Esophagus squamous epithelium (tissue), 5 donors: ENCODE results near the gene LDLRAD4. TPM values are rescaled to one million over a fixed set of nuclear protein-coding genes. Genes with fewer than 3 reads are reported as not detected.

ENCODE experiments used
- DNase-seq: peaks from one replicate; lab custom pipeline; 2025; lab: John Stamatoyannopoulos, UW
- H3K27ac ChIP-seq, 4 donors: fragments of 200-600 bp; sonication (generic); one replicate each; pipeline ENCODE4 v1.5.1; 2016 to 2019; ENCODE audit warnings: mild to moderate bottlenecking in 1 of 4
- H3K27me3 ChIP-seq, 4 donors: fragments of 200-600 bp; sonication (generic); 1 replicate in 3 of 4; 2 replicates in 1 of 4; pipeline versions ENCODE4 v1.5.1 to v1.6.0; 2017 to 2021; ENCODE audit warnings: antibody characterized with exemption in 1 of 4
- H3K36me3 ChIP-seq, 3 donors: fragments of 200-600 bp; sonication (generic); one replicate each; pipeline ENCODE4 v1.5.1; 2016 to 2019
- H3K4me1 ChIP-seq, 3 donors: fragments of 200-600 bp; sonication (generic); one replicate each; pipeline ENCODE4 v1.5.1; 2017 to 2019
- H3K4me3 ChIP-seq, 4 donors: fragments of 200-600 bp; sonication (generic); 1 replicate in 3 of 4; 2 replicates in 1 of 4; pipeline ENCODE4 v1.5.1; 2016 to 2019; ENCODE audit warnings: mild to moderate bottlenecking in 2 of 4, moderate library complexity in 1 of 4
- H3K9me3 ChIP-seq, 3 donors: fragments of 200-600 bp; sonication (generic); one replicate each; pipeline ENCODE4 v1.5.1; 2016 to 2019
- POLR2A ChIP-seq, 4 donors: fragments of 450-650 bp; IDR thresholded peaks; one replicate each; pipeline ENCODE4 v1.6.1; 2017; ENCODE audit warnings: antibody characterized with exemption in 4 of 4, mild to moderate bottlenecking in 4 of 4, moderate library complexity in 3 of 4
- WGBS, 2 donors: methylation state at CpG; one replicate each; pipeline ENCODE4 v1.1.5; 2018; 5-methylcytosine and 5-hydroxymethylcytosine counted together
- intact Hi-C: fragments of 100-400 bp; cut with DNase I; formaldehyde crosslinking; loops from one replicate; pipeline ENCODE4 v1.15.0; 2022
- total RNA-seq, 4 donors: library from RNA; depleted of rRNA; stranded (reverse); fragments of >200 nt; gene quantifications; one replicate each; pipeline ENCODE4 v1.1.0, GENCODE V29; 2016
- TF ChIP-seq, protein P1 (sequence below), 6 experiments: fragments of 450-650 bp in 4 of 6; fragments of 200-600 bp in 2 of 6; sonication (generic) in 2 of 6; IDR thresholded peaks; one replicate each; pipeline ENCODE4 v1.5.1; 2016 to 2019; ENCODE audit warnings: antibody characterized with exemption in 6 of 6, mild to moderate bottlenecking in 4 of 6, moderate library complexity in 4 of 6
- donor health status: DM: yes; HTN: yes; CAD: no.

Gene LDLRAD4
- total RNA-seq, 4 donors from 2014 or later: 0.91 to 17.9 (median 6.8) TPM

DNA sequence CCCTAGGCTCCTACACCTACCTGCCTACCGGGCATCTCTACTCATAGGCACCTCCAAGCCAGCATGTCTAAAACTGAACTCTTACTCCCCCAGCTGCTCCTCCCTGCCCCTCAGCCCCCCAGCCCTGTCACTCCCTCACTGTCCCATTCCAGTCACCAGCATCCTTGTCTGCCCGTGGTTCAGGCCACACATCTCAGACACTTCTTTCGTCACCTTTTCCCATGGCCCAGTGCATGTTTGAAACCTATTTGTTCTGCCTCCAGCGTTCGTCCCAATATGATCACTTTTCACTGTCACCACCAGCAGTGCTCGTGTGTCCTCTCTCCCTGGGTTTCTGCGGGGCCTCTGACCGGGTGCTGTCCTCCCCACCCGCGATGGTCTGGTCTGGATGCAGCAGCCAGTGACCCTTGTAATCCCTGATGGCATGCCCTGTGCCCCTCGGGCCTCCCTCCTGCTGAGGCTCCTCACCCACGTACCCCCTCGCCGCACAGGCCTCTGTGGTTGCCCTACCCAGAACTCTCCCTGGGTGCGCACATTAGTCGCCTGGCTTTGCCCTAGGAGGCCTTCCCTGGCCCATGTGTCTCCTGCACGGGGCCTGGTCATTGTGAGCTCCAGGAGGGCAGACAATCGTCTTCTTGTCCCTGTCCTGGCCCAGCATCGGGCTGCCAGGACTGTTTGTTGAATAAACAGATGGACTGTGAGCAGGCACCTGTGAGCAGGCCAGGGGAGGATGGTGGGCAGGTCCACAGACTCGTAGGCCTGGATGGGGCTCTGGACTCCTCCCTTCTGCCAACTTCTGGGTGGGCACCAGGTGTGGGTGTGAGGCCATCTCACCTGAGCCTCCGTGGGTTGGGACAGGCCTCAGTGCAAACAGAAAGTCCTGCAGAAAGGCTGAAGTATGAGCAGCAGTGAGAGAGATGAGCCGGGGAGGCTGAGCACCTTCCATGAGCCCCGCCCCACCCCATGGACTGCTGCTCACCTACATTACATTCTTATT lies 15.5 kb downstream of the LDLRAD4 start:
- TF ChIP-seq, protein P1, sequence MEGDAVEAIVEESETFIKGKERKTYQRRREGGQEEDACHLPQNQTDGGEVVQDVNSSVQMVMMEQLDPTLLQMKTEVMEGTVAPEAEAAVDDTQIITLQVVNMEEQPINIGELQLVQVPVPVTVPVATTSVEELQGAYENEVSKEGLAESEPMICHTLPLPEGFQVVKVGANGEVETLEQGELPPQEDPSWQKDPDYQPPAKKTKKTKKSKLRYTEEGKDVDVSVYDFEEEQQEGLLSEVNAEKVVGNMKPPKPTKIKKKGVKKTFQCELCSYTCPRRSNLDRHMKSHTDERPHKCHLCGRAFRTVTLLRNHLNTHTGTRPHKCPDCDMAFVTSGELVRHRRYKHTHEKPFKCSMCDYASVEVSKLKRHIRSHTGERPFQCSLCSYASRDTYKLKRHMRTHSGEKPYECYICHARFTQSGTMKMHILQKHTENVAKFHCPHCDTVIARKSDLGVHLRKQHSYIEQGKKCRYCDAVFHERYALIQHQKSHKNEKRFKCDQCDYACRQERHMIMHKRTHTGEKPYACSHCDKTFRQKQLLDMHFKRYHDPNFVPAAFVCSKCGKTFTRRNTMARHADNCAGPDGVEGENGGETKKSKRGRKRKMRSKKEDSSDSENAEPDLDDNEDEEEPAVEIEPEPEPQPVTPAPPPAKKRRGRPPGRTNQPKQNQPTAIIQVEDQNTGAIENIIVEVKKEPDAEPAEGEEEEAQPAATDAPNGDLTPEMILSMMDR (IDR thresholded peaks at IDR 0.05): no peak
- no peak for TF ChIP-seq POLR2A (IDR thresholded peaks at IDR 0.05)
- intact Hi-C loops: no loop called here
- Histone ChIP-seq H3K27ac (no peak overlapping the region), H3K9me3 (no peaks in the 10 kb centered on the region), H3K4me1 (peaks cover 0 to 21% (median 5%) of the 10 kb centered on the region in 3 donors), H3K4me3 (no peak overlapping the region), H3K36me3 (no peaks in the 10 kb centered on the region), H3K27me3 (no peaks in the 10 kb centered on the region)
- no peak for DNase-seq
- WGBS, 2 donors: 87 to 89% methylated on average over 14 to 20 of the region's 23 CpGs

DNA sequence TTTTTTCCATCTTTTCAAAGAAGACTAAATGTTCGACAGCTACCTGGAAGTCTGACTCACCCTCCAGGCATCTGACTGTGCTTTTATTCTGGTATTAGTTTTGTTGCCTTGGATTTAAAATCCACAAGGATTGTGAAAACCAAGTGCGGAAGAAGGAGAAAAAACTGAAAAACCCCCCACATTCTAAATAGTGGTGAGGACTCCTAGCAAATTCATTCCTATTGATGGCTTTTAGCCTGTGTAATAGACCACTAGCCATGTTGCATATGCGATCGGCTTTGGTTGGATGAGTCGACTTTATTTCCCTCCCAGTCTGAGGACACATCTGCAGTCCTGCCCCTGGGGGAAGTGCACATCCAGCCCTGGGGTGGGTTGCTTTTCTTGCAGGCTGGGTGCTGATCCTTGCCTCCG lies 16.9 kb downstream of the LDLRAD4 start:
- H3K4me3 ChIP-seq: no peak overlapping the region
- 26 to 39% methylated on average over 6 of the region's 6 CpGs for WGBS, 2 donors
- H3K36me3 ChIP-seq: no peaks in the 10 kb centered on the region
- no peak for DNase-seq
- intact Hi-C loops: no loop called here
- TF ChIP-seq, protein P1 (IDR thresholded peaks at IDR 0.05): no peak
- TF ChIP-seq POLR2A (IDR thresholded peaks at IDR 0.05): no peak
- no peaks in the 10 kb centered on the region for H3K9me3 ChIP-seq
- H3K27ac ChIP-seq: peak overlapping the region in 2 of 4 donors; percentile 18 to 44
- H3K27me3 ChIP-seq: no peaks in the 10 kb centered on the region
- H3K4me1 ChIP-seq: peaks cover 0 to 21% (median 5%) of the 10 kb centered on the region in 3 donors

DNA sequence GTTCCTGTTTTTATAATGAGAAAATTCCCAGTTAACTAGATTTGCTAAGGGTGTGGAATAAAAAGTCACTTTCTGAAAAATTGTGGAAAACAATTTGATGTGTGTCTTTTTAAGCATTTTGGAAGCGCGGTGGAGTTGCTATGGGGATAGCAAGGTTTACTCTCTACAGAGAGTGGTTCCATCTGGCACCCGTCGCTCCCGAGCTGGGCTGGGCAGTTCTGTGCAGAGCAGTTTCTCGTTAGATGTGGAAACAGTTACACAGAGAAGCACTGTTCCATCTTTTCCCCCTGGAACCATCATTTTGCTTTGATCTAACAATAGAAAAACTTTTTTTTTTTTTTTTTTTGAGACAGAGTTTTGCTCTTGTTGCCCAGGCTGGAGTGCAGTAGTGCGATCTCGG lies 17.4 kb downstream of the LDLRAD4 start:
- H3K4me1 ChIP-seq: peaks cover 0 to 21% (median 5%) of the 10 kb centered on the region in 3 donors
- H3K36me3 ChIP-seq: no peaks in the 10 kb centered on the region
- H3K9me3 ChIP-seq: no peaks in the 10 kb centered on the region
- 16 to 25% methylated on average over 7 to 8 of the region's 8 CpGs for WGBS, 2 donors
- no peak overlapping the region for H3K4me3 ChIP-seq
- intact Hi-C loops: no loop called here
- peak overlapping the region in 1 of 4 donors; percentile 44 for H3K27ac ChIP-seq
- TF ChIP-seq POLR2A (IDR thresholded peaks at IDR 0.05): no peak
- H3K27me3 ChIP-seq: no peaks in the 10 kb centered on the region
- DNase-seq: no peak

DNA sequence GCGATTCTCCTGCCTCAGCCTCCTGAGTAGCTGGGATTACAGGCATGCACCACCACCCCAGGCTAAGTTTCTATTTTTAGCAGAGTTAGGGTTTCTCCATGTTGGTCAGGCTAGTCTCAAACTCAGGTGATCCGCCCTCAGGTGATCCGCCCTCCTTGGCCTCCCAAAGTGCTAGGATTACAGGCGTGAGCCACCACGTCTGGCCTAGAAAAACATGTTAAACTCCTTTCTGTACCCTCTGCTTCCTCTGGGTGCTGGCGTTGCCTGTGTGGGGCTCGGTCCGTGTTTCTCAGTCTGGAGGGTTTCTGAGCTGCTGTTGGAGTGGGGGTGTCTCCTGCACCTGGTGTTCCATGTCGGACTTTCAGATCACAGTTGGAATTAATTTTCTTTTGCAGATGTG lies 17.9 kb downstream of the LDLRAD4 start:
- 73 to 79% methylated on average over 9 of the region's 9 CpGs for WGBS, 2 donors
- no peak overlapping the region for H3K4me3 ChIP-seq
- H3K4me1 ChIP-seq: peaks cover 0 to 21% (median 5%) of the 10 kb centered on the region in 3 donors
- H3K27ac ChIP-seq: no peak overlapping the region
- intact Hi-C loops: no loop called here
- no peak for TF ChIP-seq POLR2A (IDR thresholded peaks at IDR 0.05)
- H3K9me3 ChIP-seq: no peaks in the 10 kb centered on the region
- H3K27me3 ChIP-seq: no peaks in the 10 kb centered on the region
- H3K36me3 ChIP-seq: no peaks in the 10 kb centered on the region
- no peak for DNase-seq

DNA sequence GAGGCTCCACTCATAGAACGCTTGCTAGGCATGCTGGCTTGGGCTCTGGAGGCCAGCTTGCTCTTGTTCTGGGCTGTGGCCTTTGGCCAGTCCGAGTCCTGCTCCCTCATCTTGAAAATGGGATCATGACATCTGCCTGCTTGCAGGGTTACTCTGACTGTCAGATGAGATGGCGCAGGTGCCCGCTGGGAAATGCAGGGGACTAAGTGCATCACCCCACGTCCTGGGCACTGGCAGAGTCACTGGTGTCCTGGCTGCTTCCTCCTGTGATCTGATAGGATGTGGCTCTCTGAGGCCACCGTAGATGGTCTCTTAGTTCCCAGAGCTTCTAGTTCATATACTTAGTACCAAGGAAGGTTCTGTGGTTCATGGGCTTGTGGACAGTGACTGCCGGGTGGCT lies 18.5 kb downstream of the LDLRAD4 start:
- no peak for TF ChIP-seq POLR2A (IDR thresholded peaks at IDR 0.05)
- TF ChIP-seq, protein P1 (IDR thresholded peaks at IDR 0.05): no peak
- Histone ChIP-seq H3K4me3 (no peak overlapping the region), H3K27me3 (no peaks in the 10 kb centered on the region), H3K36me3 (no peaks in the 10 kb centered on the region), H3K9me3 (no peaks in the 10 kb centered on the region), H3K27ac (no peak overlapping the region), H3K4me1 (peaks cover 0 to 19% (median 3%) of the 10 kb centered on the region in 3 donors)
- 66 to 90% methylated on average over 6 of the region's 7 CpGs for WGBS, 2 donors
- intact Hi-C loops: no loop called here
- no peak for DNase-seq

DNA sequence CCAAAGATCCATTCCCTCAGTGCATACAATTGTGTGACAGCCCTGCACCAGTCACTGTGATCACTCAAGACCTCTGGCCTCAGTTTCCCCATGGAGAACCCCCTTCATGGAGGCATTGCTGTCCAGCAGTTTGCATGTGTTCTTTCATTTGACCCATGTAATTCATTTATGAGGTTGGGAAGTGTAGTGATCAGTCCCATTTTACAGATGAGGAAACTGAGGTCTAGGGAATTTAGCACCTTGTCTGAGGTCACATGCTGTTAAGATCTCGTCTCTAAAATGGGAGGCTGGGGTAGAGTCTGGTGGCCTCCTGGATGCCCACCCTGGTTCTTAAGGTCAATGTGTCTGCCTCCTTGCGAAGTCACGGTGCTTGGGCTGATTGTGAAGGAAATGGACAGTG lies 19.1 kb downstream of the LDLRAD4 start:
- 65% methylated on average over 3 of the region's 3 CpGs; no CpG with 5 or more reads in 1 of the 2 donors for WGBS, 2 donors
- Histone ChIP-seq H3K4me1 (peaks cover 0 to 16% (median 0%) of the 10 kb centered on the region in 3 donors), H3K27me3 (no peaks in the 10 kb centered on the region), H3K9me3 (no peaks in the 10 kb centered on the region), H3K27ac (no peak overlapping the region), H3K36me3 (no peaks in the 10 kb centered on the region), H3K4me3 (no peak overlapping the region)
- no peak for DNase-seq
- intact Hi-C loops: no loop called here
- TF ChIP-seq, protein P1 (IDR thresholded peaks at IDR 0.05): no peak
- TF ChIP-seq POLR2A (IDR thresholded peaks at IDR 0.05): no peak
